Sigmoid colon (tissue), 7 donors: Measurements from ENCODE around the gene ABI1. TPM values are rescaled to one million over a fixed set of nuclear protein-coding genes. Genes with fewer than 3 reads are reported as not detected.

Experiments used
- DNase-seq: peaks from one replicate; pipeline ENCODE4 v3.0.0-alpha.2; 2019
- H3K27ac ChIP-seq, 4 donors: fragments of 200-600 bp; sonication (generic); one replicate each; pipeline ENCODE4 v1.5.1; 2016 to 2019; ENCODE audit warnings: mild to moderate bottlenecking in 1 of 4
- H3K27me3 ChIP-seq, 3 donors: fragments of 200-600 bp; sonication (generic); one replicate each; pipeline ENCODE4 v1.5.1; 2019; ENCODE audit warnings: mild to moderate bottlenecking in 1 of 3
- H3K36me3 ChIP-seq, 4 donors: fragments of 200-600 bp; sonication (generic); one replicate each; pipeline ENCODE4 v1.5.1; 2016 to 2019
- H3K4me1 ChIP-seq, 4 donors: fragments of 200-600 bp; sonication (generic); one replicate each; pipeline ENCODE4 v1.5.1; 2017 to 2019
- H3K4me3 ChIP-seq, 4 donors: fragments of 200-600 bp; sonication (generic); one replicate each; pipeline ENCODE4 v1.5.1; 2017 to 2019; ENCODE audit warnings: mild to moderate bottlenecking in 2 of 4, moderate library complexity in 1 of 4
- H3K9me3 ChIP-seq, 4 donors: fragments of 200-600 bp in 3 of 4; sonication (generic) in 3 of 4; one replicate each; pipeline versions ENCODE4 v1.5.1 to v1.6.1; 2013 to 2019
- CTCF ChIP-seq, 4 experiments: fragments of 450-650 bp in 3 of 4; fragments of 200-600 bp in 1 of 4; IDR thresholded peaks; one replicate each; pipeline ENCODE4 v1.5.1; 2016 to 2019; ENCODE audit warnings: antibody characterized with exemption in 4 of 4, mild to moderate bottlenecking in 3 of 4, moderate library complexity in 2 of 4
- EP300 ChIP-seq, 4 donors: sonication (generic); formaldehyde crosslinking; IDR thresholded peaks; one replicate each; pipeline ENCODE4 v1.6.1; 2017; ENCODE audit warnings: antibody characterized with exemption in 4 of 4
- POLR2A ChIP-seq, 2 donors: fragments of 450-650 bp; IDR thresholded peaks; one replicate each; pipeline ENCODE4 v1.6.1; 2016; ENCODE audit warnings: antibody characterized with exemption in 2 of 2, mild to moderate bottlenecking in 2 of 2, moderate library complexity in 2 of 2
- POLR2AphosphoS5 ChIP-seq, 4 donors: sonication (generic); formaldehyde crosslinking; IDR thresholded peaks; one replicate each; pipeline ENCODE4 v1.6.1; 2017; ENCODE audit warnings: antibody characterized with exemption in 4 of 4
- WGBS, 2 donors: extraction: QIAGEN DNeasy Blood & Tissue Kit; methylation state at CpG; one replicate each; pipeline ENCODE4 v1.1.7; 2013; 5-methylcytosine and 5-hydroxymethylcytosine counted together
- intact Hi-C: fragments of 100-400 bp; cut with DNase I; formaldehyde crosslinking; loops from one replicate; pipeline ENCODE4 v1.15.1; 2023
- polyA plus RNA-seq, 3 donors: library from polyadenylated mRNA; stranded (reverse); fragments of 200-250 nt; gene quantifications; one replicate each; pipeline ENCODE4 v1.2.3, GENCODE V29; 2013
- total RNA-seq, 4 donors: library from RNA; depleted of rRNA; stranded (reverse); fragments of >200 nt; gene quantifications; one replicate each; pipeline ENCODE4 v1.1.0, GENCODE V29; 2016
- donor health status: healthy with polysubstance abuse.
- donor health status: Bipolar disorder and iron deficiency.
- donor health status: healthy.

ABI1 gene
- total and polyA plus RNA-seq, 7 donors: 30.4 to 49.0 (median 44.4) TPM

DNA sequence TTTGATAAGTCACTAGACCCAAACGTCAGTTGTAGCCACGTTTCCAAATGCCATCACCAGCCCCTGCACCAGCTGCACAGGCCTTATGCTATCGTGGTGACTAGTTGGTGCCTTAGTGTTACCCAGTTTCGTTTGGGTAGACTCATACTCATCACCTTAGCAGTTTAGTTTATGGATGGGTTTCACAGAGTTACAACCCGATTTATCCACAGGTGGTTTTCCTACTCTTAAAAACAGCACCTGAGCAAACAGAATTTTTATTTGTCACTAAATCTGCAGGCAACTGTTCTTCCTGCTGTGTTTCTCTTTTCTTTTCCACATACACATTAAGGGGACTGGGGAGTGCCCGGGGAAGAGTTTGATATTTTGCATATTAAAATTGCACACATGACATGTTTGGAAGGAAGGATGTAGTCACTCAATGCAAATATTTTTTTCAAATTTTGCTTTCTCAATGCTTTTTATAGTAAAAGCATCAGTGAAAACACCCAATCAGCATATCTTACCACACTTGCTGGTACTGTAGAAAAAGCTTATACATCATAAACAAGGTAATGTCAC, 121.6 kb downstream of the ABI1 start:
- H3K36me3 ChIP-seq: peaks cover 0 to 27% (median 5%) of the 10 kb centered on the region in 4 donors
- H3K27me3 ChIP-seq: no peaks in the 10 kb centered on the region
- DNase-seq: no peak
- TF ChIP-seq CTCF (IDR thresholded peaks at IDR 0.05) (no peak), POLR2A (IDR thresholded peaks at IDR 0.05) (no peak), POLR2AphosphoS5 (IDR thresholded peaks at IDR 0.05) (no peak), EP300 (IDR thresholded peaks at IDR 0.05) (no peak)
- H3K4me3 ChIP-seq: no peak overlapping the region
- WGBS, 2 donors: 22 to 53% methylated on average over 6 of the region's 6 CpGs
- no peak overlapping the region for H3K27ac ChIP-seq
- H3K9me3 ChIP-seq: no peaks in the 10 kb centered on the region
- intact Hi-C loops: no loop called here
- no peaks in the 10 kb centered on the region for H3K4me1 ChIP-seq

DNA sequence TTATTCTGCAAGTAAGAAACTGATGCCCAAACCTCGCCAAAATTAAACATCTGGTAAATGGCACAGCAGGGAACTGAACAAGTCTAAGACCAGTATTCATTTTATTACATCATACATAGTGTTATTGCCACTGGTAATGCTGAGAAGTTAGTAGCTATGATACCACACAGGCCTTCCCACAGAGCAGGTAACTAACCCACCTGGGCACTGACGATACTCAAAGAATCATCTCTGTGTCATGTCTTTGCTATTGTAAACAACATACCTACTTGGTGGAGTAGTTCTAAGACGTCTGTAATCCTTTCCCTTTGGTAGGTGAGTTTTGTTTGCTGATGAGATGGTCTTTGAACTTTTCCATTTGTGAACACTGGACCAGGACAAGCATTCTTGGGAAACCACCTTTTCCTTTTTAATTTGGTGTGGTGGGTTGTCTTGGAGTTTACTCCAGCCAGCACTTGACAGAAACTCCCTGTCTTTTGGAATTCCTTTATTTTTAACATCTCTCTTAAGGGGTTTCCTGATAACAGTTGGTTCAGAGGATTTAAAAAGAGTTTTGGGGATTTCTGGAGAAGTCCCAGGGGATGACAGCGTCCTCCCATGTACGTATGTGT, 122.4 kb downstream of the ABI1 start:
- H3K36me3 ChIP-seq: peaks cover 0 to 27% (median 4%) of the 10 kb centered on the region in 4 donors
- intact Hi-C loops: no loop called here
- no peak overlapping the region for H3K27ac ChIP-seq

DNA sequence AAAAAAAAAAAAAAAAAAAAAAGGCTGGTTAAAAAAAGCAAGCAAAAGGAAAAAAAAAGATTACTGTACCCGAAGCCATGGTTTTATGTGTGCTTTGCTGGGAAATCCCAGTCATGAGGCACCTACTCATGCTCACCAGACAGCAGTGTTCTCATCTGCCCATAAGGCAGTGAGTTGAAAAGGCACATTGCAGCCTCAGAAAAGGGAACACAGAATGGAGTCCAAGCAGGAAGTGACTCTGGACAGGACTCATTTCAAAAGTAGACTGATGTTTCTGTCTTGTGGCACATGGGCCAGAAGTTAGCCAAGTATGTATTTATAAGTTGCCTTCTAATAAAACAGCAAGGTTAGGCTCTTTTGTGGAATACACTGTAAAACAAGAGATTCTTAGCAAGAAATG, 123.0 kb downstream of the ABI1 start:
- H3K9me3 ChIP-seq: no peaks in the 10 kb centered on the region
- H3K27me3 ChIP-seq: no peaks in the 10 kb centered on the region
- WGBS, 2 donors: 48 to 62% methylated on average over 1 of the region's 1 CpG
- no peak for DNase-seq
- TF ChIP-seq EP300 (IDR thresholded peaks at IDR 0.05): no peak
- no peak for TF ChIP-seq POLR2AphosphoS5 (IDR thresholded peaks at IDR 0.05)
- no peak for TF ChIP-seq CTCF (IDR thresholded peaks at IDR 0.05)
- TF ChIP-seq POLR2A (IDR thresholded peaks at IDR 0.05): no peak
- no peaks in the 10 kb centered on the region for H3K4me1 ChIP-seq
- no peak overlapping the region for H3K4me3 ChIP-seq
- peaks cover 0 to 21% (median 4%) of the 10 kb centered on the region in 4 donors for H3K36me3 ChIP-seq
- intact Hi-C loops: no loop called here
- H3K27ac ChIP-seq: no peak overlapping the region

More for the DNA sequence above, 122.4 kb downstream of the ABI1 start:
- Histone ChIP-seq H3K9me3 (no peaks in the 10 kb centered on the region), H3K27me3 (no peaks in the 10 kb centered on the region), H3K4me1 (no peaks in the 10 kb centered on the region), H3K4me3 (no peak overlapping the region)
- no peak for TF ChIP-seq EP300 (IDR thresholded peaks at IDR 0.05)
- no peak for TF ChIP-seq POLR2A (IDR thresholded peaks at IDR 0.05)
- no peak for TF ChIP-seq CTCF (IDR thresholded peaks at IDR 0.05)
- no peak for DNase-seq
- WGBS, 2 donors: 54 to 69% methylated on average over 5 of the region's 5 CpGs

DNA sequence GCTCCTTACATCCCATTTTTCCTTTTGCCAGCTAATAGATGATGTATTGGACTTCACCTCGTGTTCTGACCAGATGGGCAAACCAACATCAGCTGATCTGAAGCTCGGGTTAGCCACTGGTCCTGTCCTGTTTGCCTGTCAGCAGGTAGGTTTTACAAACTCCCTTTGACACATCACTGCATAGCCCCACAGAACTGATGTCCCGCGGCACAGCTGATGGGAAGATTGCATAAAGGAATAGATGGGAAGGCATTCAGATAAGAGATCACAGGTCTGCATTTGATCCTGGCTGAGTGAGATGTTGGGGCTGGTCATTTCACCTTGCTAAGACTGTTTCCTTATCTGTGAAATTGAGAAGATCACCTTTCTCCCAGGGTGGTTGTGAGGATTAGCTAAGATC, 125.3 kb downstream of the ABI1 start:
- DNase-seq: no peak
- Histone ChIP-seq H3K27ac (no peak overlapping the region), H3K9me3 (no peaks in the 10 kb centered on the region), H3K36me3 (peaks cover 0 to 18% (median 4%) of the 10 kb centered on the region in 4 donors), H3K27me3 (no peaks in the 10 kb centered on the region), H3K4me1 (no peaks in the 10 kb centered on the region), H3K4me3 (no peak overlapping the region)
- WGBS, 2 donors: 88 to 96% methylated on average over 4 of the region's 4 CpGs
- TF ChIP-seq POLR2A (IDR thresholded peaks at IDR 0.05): no peak
- no peak for TF ChIP-seq EP300 (IDR thresholded peaks at IDR 0.05)
- TF ChIP-seq CTCF (IDR thresholded peaks at IDR 0.05): no peak
- TF ChIP-seq POLR2AphosphoS5 (IDR thresholded peaks at IDR 0.05): no peak
- intact Hi-C loops: no loop called here
